Urothelium cell line (cell line): Measurements from ENCODE around the gene PLCB3.

Experiments
- DNase-seq: peaks from one replicate; pipeline ENCODE4 v3.0.0; 2011; ENCODE audit warnings: low spot score, mixed read lengths
- FAIRE-seq: peaks from 2 replicates; lab custom pipeline; 2011; peaks lifted over from hg19 to GRCh38; lab: Jason Lieb, UNC

The PLCB3 gene

DNA sequence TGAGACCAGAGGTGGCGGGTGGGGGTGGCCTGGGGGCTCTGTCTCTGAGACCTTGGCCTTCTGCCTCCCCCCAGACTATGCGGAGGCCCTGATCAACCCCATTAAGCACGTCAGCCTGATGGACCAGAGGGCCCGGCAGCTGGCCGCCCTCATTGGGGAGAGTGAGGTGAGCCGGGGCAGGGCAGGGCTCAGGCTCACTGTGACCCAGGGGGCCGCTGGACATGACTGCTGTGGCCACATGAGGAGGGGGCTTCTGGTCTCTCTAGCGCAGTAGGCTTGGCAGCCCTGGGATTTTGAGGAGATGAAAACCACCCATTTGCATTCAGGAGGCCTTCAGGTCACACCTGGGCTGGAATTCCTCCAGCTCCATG, 12.6 kb downstream of the PLCB3 start:
- FAIRE-seq (no peak), DNase-seq (no peak)

DNA sequence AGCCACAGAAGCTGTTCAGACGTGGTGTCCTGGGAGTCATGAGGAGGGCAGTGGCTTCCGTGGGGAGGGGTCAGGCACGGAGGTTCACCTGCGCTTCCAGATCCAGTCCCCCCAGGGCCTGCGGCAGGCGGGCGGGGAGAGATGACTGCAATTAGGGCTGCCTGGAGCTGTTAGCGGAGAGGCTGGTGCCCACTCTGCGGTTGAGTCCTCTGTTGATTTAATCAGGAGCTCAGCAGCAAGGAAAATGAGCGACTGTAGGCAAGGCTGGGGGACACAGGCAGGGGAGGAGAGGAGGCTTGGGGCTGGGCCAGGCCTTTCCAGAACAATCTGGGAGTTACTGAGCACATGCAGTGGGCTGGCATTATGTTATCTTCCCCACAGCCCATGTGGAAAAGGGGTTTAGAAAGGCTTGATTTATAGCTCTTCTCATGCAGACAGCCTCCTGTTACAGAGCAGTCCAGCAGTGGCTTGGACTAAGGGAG, 13.1 kb downstream of the PLCB3 start:
- FAIRE-seq, result no peak

DNA sequence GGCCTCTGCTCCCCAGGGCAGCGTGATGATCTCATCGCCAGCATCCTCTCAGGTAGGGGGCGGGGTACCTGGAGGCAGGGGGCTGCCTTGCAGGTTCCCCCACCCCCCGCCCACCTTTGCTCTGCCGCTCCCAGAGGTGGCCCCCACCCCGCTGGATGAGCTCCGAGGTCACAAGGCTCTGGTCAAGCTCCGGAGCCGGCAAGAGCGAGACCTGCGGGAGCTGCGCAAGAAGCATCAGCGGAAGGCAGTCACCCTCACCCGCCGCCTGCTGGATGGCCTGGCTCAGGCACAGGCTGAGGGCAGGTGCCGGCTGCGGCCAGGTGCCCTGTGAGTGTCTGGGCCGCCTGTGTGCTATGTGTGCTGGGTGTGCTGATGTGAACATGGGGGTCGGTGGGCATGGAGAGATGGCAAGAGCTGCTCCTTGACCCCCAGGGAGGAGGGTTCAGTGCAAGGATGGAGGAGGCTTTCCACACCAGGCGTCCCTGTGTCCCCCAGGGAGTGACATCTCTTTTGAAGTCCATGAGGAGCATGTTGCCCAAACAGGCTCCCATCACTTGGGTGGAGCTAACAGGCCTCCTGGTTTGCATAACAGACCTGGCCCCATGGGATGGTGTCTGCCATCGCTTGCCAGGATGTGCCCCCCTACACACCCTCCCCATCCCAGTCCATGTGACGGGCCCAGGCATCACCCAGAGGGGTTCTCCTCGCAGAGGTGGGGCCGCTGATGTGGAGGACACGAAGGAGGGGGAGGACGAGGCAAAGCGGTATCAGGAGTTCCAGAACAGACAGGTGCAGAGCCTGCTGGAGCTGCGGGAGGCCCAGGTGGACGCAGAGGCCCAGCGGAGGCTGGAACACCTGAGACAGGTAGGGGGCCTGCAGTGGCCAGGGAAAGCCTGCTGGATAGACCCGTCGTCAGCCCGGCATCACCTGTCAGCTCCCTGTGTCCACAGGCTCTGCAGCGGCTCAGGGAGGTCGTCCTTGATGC, 14.1 kb downstream of the PLCB3 start:
- no peak for FAIRE-seq
- DNase-seq, result no peak

More for the DNA sequence above, 13.1 kb downstream of the PLCB3 start:
- DNase-seq, result no peak

DNA sequence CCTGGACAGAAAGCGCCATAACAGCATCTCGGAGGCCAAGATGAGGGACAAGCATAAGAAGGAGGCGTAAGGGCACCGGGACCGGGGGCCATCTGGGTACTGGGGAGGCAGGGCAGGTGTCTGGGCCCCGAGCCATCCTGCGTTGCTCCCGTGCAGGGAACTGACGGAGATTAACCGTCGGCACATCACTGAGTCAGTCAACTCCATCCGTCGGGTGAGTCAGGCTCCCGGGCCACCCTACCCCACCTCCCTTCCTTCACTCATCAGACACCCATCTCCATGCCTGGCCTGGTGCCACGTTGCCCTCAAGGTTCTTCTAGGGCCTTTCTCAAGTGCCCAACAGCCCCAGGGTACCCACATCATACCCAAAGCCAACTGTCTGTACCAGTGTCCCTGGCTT, 15.0 kb downstream of the PLCB3 start:
- DNase-seq, result no peak
- FAIRE-seq, result no peak

DNA sequence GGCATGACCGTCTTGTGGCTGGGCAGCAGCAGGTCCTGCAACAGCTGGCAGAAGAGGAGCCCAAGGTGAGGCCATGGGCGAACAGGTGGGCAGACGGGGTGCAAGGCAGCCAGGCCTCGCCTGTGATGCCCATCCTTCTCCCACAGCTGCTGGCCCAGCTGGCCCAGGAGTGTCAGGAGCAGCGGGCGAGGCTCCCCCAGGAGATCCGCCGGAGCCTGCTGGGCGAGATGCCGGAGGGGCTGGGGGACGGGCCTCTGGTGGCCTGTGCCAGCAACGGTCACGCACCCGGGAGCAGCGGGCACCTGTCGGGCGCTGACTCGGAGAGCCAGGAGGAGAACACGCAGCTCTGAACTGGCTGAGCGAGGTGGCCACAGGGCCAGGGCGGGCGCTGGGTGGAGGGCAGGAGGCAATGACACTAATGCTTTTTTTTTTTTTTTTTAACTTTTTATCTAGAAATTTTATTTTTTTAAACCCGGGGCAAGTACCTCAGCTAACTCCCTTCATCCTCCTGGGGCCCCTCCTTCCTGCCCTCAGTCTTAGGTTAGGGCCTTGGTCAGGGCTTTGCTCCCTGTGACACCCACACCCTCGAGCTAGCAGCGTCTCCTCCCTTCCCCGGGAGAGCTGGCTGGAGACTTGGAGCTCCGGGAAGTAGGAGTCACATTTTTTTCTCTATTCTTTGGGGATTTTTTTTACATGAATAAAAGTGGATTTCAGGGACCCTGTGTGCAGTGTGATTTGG, 16.0 kb downstream of the PLCB3 start:
- DNase-seq, result no peak
- FAIRE-seq, result no peak

DNA sequence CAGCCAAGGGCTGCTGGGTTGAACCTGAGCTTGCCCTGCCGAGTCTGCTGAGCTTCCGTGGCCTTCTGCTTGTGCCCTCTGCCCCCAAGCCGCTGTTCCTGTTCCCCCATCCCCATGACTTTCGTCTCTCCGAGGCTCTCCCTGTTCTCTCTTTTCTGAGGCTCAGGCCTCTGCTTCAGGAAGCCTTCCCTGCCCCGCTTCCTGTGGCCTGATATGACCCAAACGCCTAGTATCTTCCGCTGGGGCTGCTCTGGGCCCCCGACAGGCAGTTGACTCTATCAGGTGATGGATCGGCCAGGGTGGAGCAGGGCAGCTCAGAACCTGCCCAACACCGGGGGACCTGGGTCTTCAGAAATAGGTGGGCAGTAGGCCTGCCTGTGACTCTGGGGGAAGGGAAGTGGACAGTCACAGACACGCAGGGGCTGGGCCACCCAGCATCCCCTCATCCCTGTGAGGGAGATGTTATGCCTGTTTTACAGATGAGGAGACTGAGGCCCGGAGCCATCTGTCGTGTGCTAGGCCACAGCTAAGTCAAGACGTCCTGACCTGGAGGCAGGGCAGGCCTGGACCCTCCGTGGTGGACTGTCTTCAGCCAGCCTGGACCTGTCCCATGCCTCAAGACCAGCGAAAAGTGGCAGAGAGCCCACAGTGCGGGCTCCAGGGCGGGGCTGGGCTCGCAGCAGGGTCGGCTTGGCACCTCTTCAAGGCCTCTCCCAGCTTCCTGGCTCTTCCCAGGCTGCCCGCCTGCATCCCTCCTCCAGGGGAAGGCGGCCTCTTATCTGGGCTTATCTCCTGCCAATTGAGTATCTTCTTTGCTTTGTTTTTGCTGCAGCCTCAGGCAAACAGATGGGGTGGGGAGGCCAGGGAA, 16.9 kb downstream of the PLCB3 start:
- DNase-seq (no peak), FAIRE-seq (no peak)

DNA sequence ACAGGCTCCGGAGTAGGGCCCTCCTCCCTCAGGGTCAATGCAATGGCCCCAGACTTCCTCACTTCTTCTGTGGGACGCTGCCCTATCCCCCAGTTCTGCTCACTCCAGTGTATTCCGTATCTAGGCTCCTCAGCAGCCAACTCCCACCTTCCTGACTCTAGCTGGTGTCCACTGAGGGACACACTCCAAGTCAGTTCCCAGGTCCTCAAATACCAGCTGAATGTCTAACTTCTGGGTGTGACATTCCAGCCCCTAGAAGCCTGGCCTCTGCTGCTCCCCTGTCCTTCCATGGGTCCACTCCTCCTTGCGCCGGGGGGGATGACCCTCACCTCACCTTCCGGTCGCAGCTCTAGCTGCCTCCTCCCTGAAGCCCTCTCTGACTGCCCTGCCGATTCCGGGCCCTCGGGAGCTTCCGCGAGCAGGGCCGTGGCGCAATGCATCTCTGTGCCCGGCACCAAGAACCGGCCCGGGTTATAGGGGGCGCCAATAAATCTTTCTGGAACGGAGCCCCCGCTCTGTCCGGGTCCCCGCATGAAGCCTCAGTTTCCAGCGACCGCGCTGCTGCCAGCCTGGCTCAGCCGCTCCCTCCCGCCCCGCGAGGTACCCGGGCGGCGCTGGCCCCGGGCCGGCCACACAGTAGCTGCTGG, 17.7 kb downstream of the PLCB3 start:
- peak; percentile 45 for DNase-seq
- FAIRE-seq, result no peak

DNA sequence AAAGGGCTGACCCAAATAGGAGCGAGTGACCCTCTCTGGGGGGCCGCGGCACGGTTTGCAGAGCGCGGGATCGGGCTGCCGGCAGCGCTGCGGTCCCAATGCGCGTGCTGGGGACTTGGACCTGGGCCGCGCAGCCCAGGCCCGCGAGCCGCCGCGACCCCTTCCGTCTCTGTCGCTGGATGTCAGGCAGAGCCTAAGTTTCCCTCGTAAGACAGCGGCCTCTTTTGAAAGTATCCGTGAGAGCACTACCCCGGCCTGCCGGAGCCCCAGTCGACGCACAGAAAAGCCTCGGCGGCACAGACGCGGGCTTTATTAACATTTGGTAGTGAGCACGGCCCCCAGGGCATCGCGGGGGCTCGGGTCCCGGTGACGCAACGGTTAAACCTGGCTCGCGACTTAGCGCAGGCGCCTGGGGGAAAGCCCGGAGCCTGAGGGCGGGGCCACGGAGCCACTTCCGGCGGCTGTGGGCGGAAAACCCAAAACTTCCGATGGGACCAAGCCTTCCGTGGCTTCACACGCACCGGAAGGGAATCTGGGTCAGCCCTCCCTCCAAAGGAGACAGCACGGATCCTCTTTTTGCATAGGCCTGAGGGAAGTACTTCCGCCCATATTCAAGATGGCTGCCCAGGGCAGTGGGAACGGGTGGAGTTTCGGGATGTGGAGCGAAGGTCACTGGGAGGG, 18.4 kb downstream of the PLCB3 start:
- peak; percentile 92 for DNase-seq
- no peak for FAIRE-seq

DNA sequence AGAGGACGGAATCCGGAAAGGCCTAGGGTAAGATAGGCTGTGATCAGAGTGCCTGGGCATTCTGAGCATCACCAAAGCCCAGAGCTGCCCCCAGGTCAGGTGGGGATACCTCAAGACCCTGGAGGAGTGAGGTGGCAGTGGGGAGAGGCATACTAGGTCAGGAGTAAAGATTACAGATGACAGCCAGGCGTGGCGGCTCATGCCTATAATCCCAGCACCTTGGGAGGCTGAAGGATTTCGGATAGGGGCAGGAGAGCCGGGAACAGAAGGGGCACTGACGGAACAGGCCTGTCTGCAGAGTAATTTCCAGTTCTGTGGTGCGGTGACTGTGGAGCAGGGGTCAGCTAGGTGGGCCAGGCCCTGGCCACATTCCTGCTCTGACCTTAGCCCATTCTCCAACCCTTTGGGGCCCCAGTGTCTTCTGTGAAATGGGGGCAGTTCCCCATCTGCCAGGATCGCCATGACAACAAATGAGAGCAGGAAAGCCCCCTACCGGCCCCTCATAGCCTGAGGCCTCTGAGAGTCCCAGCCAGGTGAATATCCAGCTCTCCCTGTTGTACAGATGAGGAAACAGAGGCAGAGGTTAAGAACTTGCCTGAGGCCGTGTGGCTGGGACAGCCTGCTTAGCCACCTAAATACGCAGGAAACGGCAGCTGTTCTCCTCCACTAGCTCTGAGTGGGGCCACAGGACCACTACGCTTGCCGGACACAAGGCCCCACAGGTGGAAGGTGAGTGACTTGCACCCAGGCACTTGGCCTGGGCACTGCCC, 23.9 kb downstream of the PLCB3 start:
- FAIRE-seq, result no peak
- DNase-seq, result no peak

DNA sequence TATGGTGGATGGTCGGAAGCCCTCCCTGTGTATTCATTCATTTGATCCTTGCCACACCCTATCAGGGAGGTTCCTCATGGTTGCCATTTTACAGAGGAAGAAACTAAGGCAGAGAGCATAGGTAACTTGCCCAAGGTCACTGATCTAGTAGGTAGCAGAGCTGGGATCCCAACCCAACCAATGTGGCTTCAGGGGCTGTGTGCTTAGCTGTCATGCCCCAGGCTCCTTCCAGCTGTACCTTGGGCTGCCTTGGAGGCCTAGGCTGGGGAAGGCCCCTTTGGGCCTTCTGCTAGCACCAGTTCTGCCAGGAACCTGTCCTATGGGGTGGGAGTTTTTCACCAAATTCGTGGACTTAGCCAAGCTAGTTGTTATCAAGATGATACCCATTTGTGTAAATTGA, 24.5 kb downstream of the PLCB3 start:
- DNase-seq, result no peak
- no peak for FAIRE-seq

DNA sequence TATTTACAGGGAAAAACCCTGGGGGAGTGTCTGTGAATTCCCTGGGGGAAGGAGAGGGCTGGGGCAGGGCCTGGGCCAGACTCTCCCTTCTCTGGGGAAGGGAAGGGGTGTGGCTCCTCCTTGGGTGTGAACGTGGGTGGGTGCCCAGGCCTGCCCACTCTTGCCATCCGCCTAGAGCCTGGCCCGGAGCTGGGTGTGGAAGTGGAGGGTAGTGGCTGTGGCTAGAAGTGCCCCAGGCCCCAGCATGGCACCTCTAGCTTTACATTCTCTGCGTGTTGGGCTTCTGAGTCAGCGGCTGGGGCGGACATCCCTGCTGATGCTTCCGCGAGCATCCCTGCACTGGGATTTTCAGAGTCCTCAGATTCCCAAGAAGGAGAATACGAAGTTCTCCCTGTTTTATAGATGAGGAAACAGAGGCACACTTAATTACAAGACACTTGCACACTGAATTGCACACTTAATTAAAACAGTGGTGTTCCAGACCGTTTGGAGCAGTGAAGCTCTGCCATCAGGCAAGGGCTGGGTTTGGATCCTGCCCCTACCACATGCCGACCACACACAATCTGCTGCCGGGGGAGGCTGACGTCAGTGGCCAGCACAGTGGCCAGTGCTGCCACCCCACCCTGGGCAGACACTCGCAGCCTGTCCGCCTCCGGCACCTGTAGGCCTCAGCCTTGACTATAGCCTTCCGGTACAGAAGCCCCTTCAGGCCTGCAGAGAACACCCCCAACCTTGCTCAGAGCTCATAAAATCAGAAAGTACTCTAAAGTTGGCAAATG, 25.5 kb downstream of the PLCB3 start:
- no peak for FAIRE-seq
- DNase-seq, result peak; percentile 64

DNA sequence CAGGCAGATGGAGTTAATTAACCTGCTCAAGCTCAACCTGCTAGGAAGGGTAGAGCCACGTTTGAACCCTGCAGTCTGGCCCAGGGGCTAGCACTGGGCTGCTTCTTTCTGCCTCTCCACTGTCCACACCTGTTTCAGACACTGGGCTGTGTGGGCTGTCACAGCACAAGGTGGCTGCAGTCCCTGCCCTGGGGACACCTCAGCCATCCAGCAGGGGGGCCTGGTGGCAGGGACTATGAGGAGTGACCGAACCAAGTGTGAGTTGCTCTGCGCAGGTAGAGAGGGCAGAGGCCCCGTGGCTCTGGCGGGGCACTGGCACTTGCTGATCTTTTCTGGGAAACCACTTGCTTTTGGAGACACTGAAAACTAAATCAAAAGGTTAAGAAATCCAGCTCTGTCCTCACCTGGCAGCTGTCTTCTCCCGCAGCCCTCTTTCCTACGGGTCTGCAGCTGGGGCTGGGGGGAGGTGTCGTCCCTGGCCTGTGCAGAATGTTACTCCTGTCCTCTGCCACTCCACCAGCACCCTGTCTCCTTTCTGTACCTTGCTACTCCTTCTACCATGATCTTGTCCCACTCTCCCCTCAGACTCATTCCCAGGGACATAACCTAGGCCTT, 27.4 kb downstream of the PLCB3 start:
- DNase-seq (no peak), FAIRE-seq (no peak)

DNA sequence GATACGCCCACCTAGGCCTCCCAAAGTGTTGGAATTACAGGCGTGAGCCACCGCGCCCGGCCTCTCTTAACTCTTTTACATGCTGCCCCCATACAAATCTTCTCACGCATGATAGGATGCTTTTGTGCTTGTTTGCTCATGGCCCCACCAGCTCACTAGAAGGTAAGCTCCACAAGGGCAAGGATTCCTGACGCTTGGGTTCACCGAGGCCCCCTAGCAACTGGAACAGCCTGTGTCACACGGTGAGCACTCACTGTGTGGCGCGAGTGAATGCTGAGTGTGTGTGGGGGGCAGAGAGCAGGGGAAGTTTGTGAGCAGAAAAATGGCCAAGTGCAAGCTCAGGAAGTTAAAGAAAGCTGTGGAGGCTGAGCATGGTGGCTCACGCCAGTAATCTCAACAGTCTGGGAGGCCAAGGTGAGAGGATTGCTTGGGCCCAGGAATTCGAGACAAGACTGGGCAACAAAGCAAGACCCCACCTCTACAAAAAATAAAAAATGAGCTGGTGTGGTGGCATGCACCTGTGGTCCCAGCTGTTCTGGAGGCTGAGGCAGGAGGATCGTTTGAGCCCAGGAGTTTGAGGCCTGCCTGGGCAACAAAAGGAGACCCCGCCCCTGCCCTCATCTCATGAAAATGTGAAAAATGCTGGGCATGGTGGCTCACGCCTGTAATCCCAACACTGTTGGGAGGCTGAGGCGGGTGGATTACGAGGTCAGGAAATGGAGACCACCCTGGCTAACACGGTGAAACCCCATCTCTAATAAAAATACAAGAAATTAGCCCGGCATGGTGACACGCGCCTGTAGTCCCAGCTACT, 30.8 kb downstream of the PLCB3 start:
- DNase-seq (no peak), FAIRE-seq (no peak)

DNA sequence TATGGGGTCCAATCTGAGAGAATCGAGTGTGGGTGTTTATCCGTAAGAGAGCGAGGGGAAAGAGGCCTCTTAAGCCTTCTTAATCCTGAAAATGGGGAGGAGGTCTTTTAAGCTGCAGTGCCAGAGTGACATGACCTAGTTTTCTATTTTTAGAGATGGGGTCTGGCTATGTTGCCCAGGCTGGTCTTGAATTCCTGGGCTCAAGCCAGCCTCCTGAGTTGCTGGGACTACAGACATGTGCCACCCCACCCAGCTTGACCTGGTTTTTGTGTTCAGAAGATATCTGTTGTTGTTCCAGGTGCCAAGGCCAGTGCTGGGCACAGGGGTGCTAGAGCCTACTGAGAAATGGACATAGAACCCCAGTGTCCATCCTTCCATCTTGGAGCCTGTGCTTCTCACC, 31.8 kb downstream of the PLCB3 start:
- FAIRE-seq, result no peak
- no peak for DNase-seq

DNA sequence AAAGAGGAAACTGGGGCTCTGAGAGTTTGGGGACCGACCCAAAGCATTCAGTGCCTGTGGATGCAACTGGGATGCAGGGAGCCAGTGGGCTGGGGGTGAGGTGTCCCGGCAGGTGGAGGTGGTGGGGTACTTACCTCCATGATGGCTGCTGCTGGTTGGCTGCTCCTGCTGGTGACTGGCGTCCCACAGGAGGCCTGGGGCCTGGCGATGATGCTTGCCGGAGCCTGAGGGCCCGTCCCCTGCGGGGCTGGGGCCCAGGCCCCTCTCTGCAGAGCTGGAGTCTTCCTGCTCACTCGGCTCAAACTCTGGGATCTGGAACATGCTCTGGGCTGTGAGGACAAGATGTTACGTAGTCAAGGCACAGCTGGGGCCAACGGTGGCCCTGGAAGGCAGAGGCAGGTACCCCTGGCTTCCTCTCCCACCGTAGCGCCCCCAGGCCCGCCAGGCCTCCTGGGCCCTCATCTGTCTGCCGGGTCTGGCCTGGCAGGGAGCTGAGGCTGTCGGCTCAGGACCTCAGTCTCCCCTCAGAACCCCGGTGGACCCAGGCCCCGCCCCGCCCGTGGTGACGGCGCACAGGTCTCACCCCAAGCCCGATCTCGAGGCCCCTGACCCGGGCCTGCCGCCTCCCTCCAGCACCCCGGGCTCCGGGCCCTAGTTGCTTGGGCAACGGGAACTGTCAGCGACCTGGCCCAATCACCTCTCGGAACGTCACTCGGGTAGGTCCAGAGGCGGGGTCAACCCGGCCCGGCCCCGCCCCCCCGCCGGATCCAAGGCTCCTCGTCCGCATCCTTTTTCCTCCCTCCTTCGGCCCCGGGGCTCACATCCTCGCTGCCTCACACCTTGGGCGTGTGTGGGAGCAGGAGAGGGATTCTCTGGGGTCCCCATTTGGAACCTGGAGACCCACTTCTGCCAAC, 33.0 kb downstream of the PLCB3 start, which contains the start of gene BAD:
Gene BAD (minus strand): TSS at position 618 of the 914 bp plus-strand sequence. CDS start 297 bp downstream, at position 321.
- peak; percentile 65 for FAIRE-seq
- DNase-seq, result peak; percentile 97
